Effector memory CD8-positive, alpha-beta T cell (primary cell): ENCODE data around the gene NPDC1.

Experiments
- ATAC-seq: fragments of 150-1000 bp; cut with Tn5 transposase; replicated peaks from 2 replicates; pipeline ENCODE4 v1.10.0; 2021; ENCODE audit warnings: mild to moderate bottlenecking, moderate library complexity
- DNase-seq, 3 experiments: peaks; one replicate each; pipeline ENCODE4 v3.0.0; 2021
- H3K27ac Mint-ChIP-seq, 2 donors: one replicate each; pipeline ENCODE4 v1.8.0; 2022; ENCODE audit warnings: mild to moderate bottlenecking in 2 of 2, mixed read lengths in 2 of 2, moderate library complexity in 2 of 2
- H3K27me3 Mint-ChIP-seq, 2 donors: one replicate each; pipeline ENCODE4 v1.8.0; 2022; ENCODE audit warnings: mixed read lengths in 2 of 2
- H3K36me3 Mint-ChIP-seq: one replicate; pipeline ENCODE4 v1.8.0; 2022; ENCODE audit warnings: mild to moderate bottlenecking, moderate library complexity, mixed read lengths; ENCODE audit not compliant: insufficient read depth
- H3K4me1 Mint-ChIP-seq, 2 donors: one replicate each; pipeline ENCODE4 v1.8.0; 2022; ENCODE audit warnings: low read depth in 2 of 2, mixed read lengths in 2 of 2
- H3K4me3 Mint-ChIP-seq, 2 donors: one replicate each; pipeline ENCODE4 v1.8.0; 2022; ENCODE audit warnings: mild to moderate bottlenecking in 2 of 2, mixed read lengths in 2 of 2, moderate library complexity in 2 of 2
- H3K9me3 Mint-ChIP-seq, 2 donors: one replicate each; pipeline ENCODE4 v1.8.0; 2022; ENCODE audit warnings: mixed read lengths in 2 of 2

The NPDC1 gene

DNA sequence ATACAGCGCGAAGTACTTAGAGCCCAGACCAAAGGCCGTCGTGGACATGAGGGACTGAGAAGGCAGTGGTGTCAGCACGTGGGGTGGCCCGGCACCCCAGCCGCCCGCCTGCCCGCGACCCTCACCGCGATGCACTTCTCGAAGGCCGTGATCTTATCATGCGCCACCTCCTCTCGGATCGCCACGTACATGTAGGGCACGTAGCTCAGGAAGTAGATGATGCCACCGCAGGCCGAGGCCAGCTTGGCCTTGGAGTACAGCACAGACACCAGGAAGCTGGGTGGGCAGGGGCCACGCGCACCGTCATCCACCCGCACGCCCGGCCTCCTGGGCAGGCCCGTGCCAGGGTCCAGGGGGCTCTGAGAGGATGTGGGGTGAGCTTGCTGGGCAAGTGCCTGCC lies 28.9 kb downstream of the NPDC1 start:
- H3K4me3 Mint-ChIP-seq, result no peak overlapping the region
- ATAC-seq (no peak), DNase-seq (no peak)
- H3K9me3 Mint-ChIP-seq, result no peaks in the 10 kb centered on the region
- no peak overlapping the region for H3K27ac Mint-ChIP-seq
- H3K4me1 Mint-ChIP-seq, result peaks cover 2 to 6% of the 10 kb centered on the region in 2 donors
- peaks cover 4% of the 10 kb centered on the region for H3K36me3 Mint-ChIP-seq
- no peaks in the 10 kb centered on the region for H3K27me3 Mint-ChIP-seq

DNA sequence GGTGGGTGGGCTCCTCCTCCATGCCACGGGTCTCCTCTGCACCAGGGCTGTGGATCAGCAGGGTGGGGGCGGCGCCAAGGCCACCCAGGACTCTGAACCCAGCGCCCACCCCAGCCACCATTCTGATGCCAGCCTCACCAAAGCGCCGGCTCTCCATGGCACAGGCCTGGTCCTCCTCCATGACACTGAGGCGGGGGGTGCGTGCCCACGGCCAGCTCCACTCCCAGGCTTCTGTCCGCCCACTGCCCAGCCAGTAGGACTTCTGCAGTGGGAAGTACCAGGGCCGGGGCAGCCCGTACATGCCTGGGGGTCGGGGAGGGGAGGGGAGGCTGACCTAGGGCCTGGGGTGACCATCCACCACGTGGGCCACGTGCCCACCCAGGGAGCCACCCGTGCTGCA lies 29.5 kb downstream of the NPDC1 start:
- DNase-seq (no peak), ATAC-seq (no peak)
- H3K27ac Mint-ChIP-seq, result no peak overlapping the region
- H3K27me3 Mint-ChIP-seq, result no peaks in the 10 kb centered on the region
- H3K4me1 Mint-ChIP-seq, result peaks cover 0 to 3% of the 10 kb centered on the region in 2 donors
- H3K36me3 Mint-ChIP-seq, result peaks cover 4% of the 10 kb centered on the region
- no peak overlapping the region for H3K4me3 Mint-ChIP-seq
- no peaks in the 10 kb centered on the region for H3K9me3 Mint-ChIP-seq

DNA sequence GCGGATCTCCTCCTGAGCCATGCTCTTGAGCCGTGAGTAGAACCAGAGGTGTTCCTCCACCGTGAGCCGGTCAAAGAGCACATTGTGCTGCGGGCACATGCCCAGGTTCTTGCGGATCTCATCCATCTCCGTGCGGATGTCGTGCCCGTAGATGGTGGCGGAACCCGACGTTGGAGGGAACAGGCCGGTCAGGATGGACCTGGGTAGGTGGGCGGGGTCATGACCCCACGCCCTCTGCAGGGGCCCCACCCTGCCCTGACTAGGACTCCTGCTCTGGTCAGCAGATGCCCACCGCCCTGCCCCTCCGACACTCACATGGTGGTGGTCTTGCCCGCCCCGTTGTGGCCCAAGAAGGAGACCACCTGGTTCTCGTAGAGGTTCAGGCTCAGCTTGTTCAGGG lies 30.0 kb downstream of the NPDC1 start:
- Mint-ChIP-seq H3K36me3 (peaks cover 8% of the 10 kb centered on the region), H3K9me3 (no peaks in the 10 kb centered on the region), H3K27me3 (no peaks in the 10 kb centered on the region), H3K27ac (no peak overlapping the region), H3K4me3 (no peak overlapping the region), H3K4me1 (peaks cover 0 to 3% of the 10 kb centered on the region in 2 donors)
- ATAC-seq (no peak), DNase-seq (no peak)

DNA sequence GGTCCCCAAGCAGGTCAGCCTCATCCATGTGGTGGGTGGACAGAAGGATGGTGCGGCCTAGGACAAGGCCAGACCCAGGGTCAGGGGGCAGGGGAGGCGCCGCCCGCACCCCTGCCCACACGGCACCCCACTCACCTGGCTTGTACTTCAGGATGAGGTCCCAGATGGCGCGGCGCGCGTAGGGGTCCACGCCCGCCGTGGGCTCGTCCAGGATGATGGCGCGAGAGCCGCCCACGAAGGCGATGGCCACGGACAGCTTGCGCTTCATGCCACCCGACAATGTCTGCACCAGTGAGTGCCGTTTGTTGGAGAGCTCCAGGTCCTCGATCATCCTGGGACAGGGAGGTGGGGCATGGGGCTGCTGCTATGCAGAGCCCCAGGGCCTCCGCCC lies 30.4 kb downstream of the NPDC1 start:
- Mint-ChIP-seq H3K4me3 (no peak overlapping the region), H3K36me3 (peaks cover 10% of the 10 kb centered on the region), H3K9me3 (no peaks in the 10 kb centered on the region), H3K4me1 (peaks cover 0 to 3% of the 10 kb centered on the region in 2 donors), H3K27me3 (no peaks in the 10 kb centered on the region), H3K27ac (no peak overlapping the region)
- DNase-seq, result no peak
- ATAC-seq, result no peak

DNA sequence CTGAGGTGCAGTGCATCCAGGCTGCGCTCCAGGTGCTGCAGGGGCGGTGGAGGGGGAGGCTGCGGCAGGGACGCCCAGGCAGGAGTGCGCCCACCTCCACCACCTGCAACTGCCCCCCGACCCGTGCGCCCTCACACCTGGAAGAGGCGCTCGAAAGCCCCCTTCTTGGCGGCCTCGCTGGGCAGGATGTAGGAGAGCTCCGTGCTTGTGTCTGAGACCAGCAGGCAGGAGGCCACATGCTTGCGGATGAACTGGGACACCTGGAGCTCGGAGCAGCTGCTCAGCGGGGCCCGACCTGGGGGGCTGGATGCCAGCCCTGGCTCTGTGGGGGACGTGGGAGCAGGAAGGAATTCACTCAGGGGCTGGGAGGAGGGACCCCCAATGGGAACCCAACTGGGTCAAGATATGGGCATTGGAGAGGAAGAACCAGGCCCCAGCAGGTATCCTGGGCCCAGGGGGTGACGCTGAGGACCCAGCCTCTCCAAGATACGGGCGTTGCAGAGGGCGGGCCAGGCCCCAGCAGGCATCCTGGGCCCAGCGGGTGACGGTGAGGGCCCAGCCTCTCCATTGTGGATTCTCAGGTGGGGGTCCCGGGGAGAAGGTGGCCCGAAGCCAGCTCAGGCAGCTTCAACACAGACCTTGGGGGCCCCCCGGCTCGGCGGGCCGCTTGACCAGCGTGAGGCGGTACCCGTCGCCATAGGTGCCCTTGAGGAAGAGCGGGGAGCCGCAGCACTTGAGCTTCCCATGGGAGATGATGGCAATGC lies 31.0 kb downstream of the NPDC1 start:
- no peak overlapping the region for H3K4me3 Mint-ChIP-seq
- no peak overlapping the region for H3K27ac Mint-ChIP-seq
- H3K4me1 Mint-ChIP-seq, result peaks cover 0 to 3% of the 10 kb centered on the region in 2 donors
- ATAC-seq (no peak), DNase-seq (no peak)
- peaks cover 10% of the 10 kb centered on the region for H3K36me3 Mint-ChIP-seq
- no peaks in the 10 kb centered on the region for H3K27me3 Mint-ChIP-seq
- no peaks in the 10 kb centered on the region for H3K9me3 Mint-ChIP-seq

DNA sequence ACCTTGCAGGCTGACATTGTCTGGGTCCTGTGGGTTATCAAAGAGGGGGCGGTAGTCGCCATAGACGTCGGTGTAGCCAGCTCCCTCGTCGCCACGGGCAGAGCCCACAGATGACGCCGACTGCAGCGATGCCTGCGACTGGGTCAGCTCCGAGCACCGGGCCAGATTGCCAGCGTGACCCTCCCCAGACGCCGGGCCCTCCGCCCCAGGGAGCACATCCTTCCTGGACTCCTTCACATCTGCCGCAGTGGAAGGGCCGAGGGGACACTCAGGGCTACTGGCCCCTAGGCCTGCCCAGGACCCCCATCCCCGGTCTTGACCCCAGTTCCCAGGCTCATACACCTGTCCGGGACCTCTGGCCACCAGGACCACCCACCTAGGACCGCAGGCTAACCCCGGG lies 31.8 kb downstream of the NPDC1 start:
- DNase-seq, result no peak
- Mint-ChIP-seq H3K9me3 (no peaks in the 10 kb centered on the region), H3K36me3 (peaks cover 10% of the 10 kb centered on the region), H3K4me1 (peaks cover 0 to 1% of the 10 kb centered on the region in 2 donors), H3K27ac (no peak overlapping the region), H3K4me3 (no peak overlapping the region), H3K27me3 (no peaks in the 10 kb centered on the region)
- ATAC-seq, result no peak

DNA sequence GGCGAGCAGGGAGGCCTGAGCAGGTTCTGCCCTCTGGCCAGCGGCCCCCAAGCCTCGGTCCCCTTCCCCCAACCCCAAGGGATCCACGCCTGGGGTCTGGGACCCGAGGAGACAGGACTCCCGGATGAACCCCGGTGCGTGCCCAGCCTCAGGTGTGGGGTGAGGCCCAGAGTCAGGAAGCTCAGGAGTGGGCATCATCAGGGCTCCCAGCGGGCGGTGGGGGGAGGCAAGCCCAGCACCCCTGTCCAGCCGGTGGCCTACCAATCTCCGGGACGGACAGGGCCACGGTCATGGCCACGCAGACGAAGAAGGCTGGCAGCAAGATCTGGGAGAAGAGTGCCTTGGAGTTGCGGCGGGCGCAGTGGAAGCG lies 32.4 kb downstream of the NPDC1 start:
- Mint-ChIP-seq H3K27ac (no peak overlapping the region), H3K4me1 (peaks cover 0 to under 1% of the 10 kb centered on the region in 2 donors), H3K36me3 (peaks cover 10% of the 10 kb centered on the region), H3K4me3 (no peak overlapping the region), H3K27me3 (no peaks in the 10 kb centered on the region), H3K9me3 (no peaks in the 10 kb centered on the region)
- ATAC-seq (no peak), DNase-seq (no peak)

DNA sequence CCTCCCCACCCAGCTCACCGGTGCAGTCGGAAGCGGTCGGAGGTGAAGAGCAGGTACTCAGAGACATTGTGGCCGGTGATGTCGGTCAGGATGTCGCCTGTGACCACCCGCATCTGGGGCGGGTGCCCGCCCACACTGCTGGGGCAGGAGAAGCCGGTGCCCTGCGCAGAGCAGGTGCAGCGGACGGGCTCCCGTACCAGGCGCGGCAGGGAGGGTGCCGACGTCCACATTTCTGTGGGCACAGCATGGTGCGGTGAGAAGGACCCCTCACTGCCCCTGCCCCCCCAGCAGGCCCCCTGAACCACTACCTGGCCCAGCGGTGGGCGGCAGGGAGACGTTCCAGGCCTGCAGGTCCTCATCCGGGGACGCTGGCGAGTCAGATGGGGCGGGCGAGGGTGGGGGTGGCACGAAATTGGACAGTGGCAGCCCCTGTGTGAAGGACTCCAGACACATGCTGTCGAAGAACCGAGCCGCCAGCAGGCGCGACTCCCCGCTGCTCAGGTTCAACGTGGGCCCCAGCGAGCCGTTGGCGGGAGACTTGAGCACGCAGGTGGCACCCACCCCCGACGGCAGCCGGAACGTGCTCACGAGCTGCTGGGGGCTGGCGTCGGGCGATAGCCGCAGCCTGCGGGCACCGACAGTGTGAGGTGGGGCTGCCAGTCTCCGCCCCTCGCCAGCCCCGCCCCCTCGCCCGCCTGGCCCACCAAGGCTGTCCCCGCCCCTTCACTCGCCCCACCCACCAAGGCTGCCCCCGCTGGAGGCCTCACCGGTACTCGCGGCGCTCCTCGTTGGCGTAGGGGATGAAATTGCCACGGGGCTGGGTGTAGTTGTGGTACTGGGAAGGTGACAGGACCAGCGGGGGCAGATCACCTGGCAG lies 33.0 kb downstream of the NPDC1 start:
- peaks cover 10% of the 10 kb centered on the region for H3K36me3 Mint-ChIP-seq
- no peaks in the 10 kb centered on the region for H3K9me3 Mint-ChIP-seq
- H3K4me1 Mint-ChIP-seq, result no peaks in the 10 kb centered on the region
- no peak overlapping the region for H3K27ac Mint-ChIP-seq
- no peaks in the 10 kb centered on the region for H3K27me3 Mint-ChIP-seq
- H3K4me3 Mint-ChIP-seq, result no peak overlapping the region
- ATAC-seq (no peak), DNase-seq (no peak)

DNA sequence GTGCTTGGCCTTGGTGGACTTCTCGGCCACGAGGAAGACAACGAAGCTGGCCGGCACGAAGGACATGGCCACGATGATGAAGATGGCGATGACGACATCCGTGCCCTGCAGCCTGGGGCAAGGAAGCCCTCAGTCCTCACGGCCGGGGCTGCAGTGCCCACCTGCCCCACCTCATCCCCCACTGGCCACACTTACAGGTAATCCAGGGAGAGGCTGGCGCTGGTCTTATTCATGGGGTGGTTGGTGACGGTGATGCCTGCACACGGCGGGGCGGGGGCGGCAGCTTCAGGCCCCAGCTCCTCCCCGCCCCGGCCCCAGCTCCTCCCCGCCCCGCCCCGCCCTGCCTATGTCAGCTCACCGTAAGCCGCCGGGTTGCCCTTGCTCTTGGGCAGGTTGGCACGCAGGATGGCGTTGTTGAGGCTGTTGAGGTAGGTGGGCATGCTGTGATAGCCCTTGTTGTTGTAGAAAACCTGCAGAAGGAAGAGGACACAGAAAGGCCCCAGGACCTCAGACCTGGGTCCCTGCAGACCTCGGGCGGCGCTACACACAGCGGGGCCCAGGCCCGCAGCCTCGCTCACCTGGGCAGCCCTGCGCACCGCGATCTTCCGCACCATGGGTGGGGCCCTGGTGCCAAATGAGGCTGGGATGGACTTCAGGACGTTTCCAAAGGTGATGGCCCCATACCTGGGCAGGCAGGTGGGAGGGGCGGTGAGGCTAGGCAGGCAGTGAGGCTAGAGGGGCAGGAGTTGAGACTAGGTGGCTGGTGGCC lies 33.9 kb downstream of the NPDC1 start:
- no peaks in the 10 kb centered on the region for H3K9me3 Mint-ChIP-seq
- peaks cover 10% of the 10 kb centered on the region for H3K36me3 Mint-ChIP-seq
- no peak overlapping the region for H3K4me3 Mint-ChIP-seq
- ATAC-seq, result no peak
- no peak overlapping the region for H3K27ac Mint-ChIP-seq
- H3K4me1 Mint-ChIP-seq, result no peaks in the 10 kb centered on the region
- DNase-seq, result no peak
- no peaks in the 10 kb centered on the region for H3K27me3 Mint-ChIP-seq

DNA sequence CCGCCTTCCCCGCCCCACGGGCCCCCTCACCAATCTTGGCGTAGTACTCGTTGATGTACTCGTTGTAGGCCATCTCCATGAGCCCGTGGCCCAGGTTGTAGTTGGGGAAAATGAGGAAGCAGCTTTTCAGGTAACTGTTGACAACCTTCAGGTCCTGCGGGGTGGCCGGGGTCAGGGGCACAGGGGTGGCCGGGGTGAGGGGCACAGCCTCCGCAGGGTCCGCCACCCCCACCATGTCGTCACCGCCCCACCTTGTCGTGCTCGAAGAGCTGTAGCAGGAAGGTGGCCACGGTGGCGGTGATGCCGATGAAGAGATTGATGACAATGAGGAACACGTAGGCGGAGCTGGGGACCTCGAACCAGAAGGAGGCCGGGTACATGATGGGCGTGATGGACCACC lies 34.8 kb downstream of the NPDC1 start:
- Mint-ChIP-seq H3K27ac (no peak overlapping the region), H3K4me1 (peaks cover 5 to 6% of the 10 kb centered on the region in 2 donors), H3K9me3 (no peaks in the 10 kb centered on the region), H3K27me3 (no peaks in the 10 kb centered on the region), H3K36me3 (peaks cover 17% of the 10 kb centered on the region), H3K4me3 (no peak overlapping the region)
- no peak for ATAC-seq
- no peak for DNase-seq

DNA sequence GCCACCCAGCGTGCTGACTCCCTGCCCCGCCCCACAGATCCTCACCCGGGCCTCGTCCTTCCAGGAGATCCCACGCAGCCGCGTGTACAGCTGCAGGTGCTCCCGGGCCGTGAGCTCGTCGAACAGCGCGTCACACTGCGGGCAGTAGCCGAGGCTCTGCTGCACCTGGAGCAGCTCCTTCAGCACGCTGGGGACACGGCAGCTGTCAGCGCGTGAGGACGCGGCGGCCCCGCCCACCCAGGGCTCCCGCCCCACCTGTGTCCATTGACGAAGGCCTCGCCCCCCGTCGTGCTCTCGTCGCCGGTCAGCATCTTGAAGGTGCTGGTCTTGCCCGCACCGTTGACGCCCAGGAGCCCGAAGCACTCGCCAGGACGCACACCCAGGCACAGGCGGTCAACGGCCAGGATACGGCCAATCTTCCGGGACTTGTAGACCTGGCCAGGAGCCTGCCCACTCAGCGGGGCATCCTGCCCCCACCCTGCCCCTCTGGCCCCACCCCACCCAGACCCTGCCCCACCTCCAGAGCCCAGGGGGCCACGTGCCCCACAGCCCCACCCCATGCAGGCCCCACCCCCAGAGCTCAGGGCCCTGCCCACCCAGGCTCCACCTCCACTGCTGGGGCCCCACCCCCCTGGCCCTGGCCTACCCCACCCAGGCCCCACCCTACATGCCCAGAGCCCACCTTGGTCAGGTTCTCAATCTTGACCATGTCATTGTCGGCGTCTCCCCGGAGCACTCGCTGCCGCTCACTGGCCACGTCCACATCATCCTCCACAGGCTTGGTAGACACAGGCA lies 35.8 kb downstream of the NPDC1 start:
- Mint-ChIP-seq H3K4me1 (peaks cover 6 to 7% of the 10 kb centered on the region in 2 donors), H3K4me3 (no peak overlapping the region), H3K27ac (no peak overlapping the region), H3K9me3 (no peaks in the 10 kb centered on the region), H3K36me3 (peaks cover 17% of the 10 kb centered on the region), H3K27me3 (no peaks in the 10 kb centered on the region)
- no peak for DNase-seq
- no peak for ATAC-seq

DNA sequence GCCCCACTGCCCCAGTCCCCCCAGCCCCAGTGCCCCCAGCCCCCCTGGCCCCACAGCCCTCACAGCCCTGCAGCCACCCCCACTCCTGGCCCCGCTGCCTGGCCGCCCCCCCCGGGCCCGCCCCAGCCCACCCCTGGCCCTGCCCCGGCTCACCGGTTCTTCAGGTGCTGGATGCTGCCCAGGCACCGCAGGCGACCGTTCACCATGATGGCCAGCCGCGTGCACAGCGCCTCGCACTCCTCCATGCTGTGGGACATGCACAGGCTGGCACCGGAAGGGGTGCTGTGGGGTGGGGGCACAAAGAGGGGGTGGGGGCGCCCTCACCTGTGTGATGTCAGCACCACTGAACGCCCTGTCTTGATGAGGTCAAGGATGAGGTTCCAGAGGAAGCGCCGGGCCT lies 36.8 kb downstream of the NPDC1 start:
- Mint-ChIP-seq H3K9me3 (no peaks in the 10 kb centered on the region), H3K27ac (no peak overlapping the region), H3K4me3 (no peak overlapping the region), H3K36me3 (peaks cover 22% of the 10 kb centered on the region), H3K4me1 (peaks cover 11 to 12% of the 10 kb centered on the region in 2 donors), H3K27me3 (no peaks in the 10 kb centered on the region)
- ATAC-seq, result no peak
- DNase-seq, result no peak

DNA sequence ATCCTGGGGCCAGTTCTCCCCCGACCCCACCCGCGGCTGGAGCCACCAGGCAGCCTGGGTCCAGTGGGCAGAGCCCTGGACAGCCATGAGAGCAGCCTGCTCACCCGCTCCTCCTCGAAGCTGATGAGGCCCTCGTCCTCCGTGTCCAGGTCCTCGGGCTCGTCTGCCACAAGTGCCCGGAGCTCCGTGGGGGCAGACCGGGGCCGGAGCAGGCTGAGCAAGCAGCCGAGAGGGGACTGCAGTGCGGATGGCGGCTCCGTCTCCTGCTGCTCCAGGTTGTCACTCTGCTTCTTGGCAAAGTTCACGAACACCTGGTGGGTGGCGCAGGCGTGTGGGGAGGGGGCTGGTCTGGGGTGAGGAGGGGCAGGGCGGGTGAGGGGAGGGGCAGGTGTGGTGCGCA lies 37.7 kb downstream of the NPDC1 start:
- Mint-ChIP-seq H3K9me3 (no peaks in the 10 kb centered on the region), H3K27ac (no peak overlapping the region), H3K4me3 (no peak overlapping the region), H3K4me1 (peaks cover 11 to 12% of the 10 kb centered on the region in 2 donors), H3K27me3 (no peaks in the 10 kb centered on the region), H3K36me3 (peaks cover 22% of the 10 kb centered on the region)
- no peak for DNase-seq
- ATAC-seq, result no peak
